Fibroblast of pulmonary artery (primary cell): ENCODE measurements around the gene PDSS2.
A peak's percentile ranks its signal among the peaks of the same experiment; 100 is the strongest.

ENCODE experiments used
- DNase-seq: peaks from one replicate; pipeline ENCODE4 v3.0.0-alpha.2; 2010; ENCODE audit warnings: low read depth
- H3K4me3 ChIP-seq: replicated peaks from 2 replicates; pipeline ENCODE4 v1.5.1; 2011; ENCODE audit warnings: low read depth, mild to moderate bottlenecking, control low read depth, low read length, moderate library complexity
- TF ChIP-seq, protein P1 (sequence below): IDR thresholded peaks from 2 replicates; pipeline ENCODE4 v1.5.1; 2011; ENCODE audit warnings: mild to moderate bottlenecking, control low read depth, low read length, inconsistent platforms; ENCODE audit errors: missing control alignments

PDSS2 gene

DNA sequence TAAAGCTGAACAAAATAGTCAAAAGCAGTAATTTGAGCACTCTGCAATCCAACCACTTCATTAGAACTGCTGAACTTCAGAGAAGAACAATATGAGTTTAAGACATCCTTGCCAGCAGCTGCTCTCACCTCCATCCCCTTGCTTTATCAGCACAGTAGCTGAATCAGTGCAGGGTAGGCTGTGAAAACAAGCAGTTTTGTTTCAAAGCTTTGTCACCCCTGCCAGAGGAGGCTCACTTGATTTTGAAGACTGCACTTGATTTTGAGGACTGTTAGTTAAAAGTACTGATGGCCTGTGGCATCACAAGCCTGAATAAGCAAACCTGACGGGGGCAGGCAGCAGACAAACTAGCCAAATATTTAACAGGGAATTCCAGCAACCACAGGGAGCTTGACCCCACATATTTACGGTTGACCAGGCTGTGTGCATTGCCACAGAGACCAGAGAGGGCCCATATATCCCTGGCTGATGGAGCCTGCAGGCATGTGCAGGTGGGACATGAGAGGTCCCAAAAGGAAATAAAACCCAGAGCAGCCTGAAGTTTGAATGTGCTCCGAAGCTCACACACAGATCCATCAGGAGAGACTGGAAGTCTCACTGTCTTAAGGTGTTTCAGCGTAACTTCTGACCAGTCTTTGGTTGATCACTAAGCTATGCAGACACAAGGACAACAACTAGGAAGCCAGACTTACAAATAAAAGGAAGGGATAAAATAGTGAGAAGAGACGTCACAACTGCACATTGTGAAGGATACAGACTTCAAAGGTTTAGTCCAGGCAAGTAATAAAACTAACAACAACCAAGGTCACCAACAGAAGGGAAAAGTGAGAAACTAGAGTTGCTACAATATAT lies 97.4 kb downstream of the PDSS2 start:
- TF ChIP-seq, protein P1, sequence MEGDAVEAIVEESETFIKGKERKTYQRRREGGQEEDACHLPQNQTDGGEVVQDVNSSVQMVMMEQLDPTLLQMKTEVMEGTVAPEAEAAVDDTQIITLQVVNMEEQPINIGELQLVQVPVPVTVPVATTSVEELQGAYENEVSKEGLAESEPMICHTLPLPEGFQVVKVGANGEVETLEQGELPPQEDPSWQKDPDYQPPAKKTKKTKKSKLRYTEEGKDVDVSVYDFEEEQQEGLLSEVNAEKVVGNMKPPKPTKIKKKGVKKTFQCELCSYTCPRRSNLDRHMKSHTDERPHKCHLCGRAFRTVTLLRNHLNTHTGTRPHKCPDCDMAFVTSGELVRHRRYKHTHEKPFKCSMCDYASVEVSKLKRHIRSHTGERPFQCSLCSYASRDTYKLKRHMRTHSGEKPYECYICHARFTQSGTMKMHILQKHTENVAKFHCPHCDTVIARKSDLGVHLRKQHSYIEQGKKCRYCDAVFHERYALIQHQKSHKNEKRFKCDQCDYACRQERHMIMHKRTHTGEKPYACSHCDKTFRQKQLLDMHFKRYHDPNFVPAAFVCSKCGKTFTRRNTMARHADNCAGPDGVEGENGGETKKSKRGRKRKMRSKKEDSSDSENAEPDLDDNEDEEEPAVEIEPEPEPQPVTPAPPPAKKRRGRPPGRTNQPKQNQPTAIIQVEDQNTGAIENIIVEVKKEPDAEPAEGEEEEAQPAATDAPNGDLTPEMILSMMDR = no peak
- DNase-seq = peak; percentile 62
- no peak overlapping the region for H3K4me3 ChIP-seq

DNA sequence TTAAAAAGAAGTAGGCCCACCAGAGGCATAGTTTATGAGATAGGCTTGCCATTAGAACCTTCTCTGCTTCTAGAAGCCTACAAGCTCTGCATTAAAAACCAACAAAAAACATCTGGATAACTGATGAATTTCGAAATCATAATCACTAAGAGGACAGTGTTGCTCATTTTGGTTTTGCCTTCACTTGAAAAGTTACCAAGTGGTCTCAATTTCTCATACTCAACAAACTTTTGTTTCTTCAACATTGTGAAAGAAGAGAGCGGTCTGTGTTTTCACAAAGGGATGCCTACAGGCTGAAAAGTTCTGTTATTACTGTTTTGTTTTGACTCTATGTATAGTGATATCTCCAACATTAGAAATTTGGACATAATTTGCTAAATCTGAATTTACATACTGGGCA lies 98.9 kb downstream of the PDSS2 start:
- TF ChIP-seq, protein P1 = no peak
- DNase-seq = peak; percentile 38
- H3K4me3 ChIP-seq = no peak overlapping the region

DNA sequence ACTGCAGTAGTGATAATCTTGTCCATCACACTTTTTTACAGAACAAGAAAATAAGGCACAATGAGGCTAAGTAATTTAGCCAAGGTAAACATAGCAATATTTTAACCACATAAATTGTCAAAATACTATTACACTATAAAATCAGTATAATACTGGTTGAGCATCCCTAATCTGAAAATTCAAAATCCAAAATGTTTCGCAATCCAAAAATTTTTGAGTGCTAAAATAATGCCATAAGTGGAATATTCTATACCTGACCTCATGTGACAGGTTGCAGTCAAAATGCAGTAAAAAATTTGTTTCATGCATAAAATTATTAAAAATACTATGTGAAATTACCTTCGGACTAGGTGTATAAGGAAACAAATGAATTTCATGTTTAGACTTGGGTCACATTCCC lies 101.5 kb downstream of the PDSS2 start:
- TF ChIP-seq, protein P1 = no peak
- DNase-seq = no peak
- H3K4me3 ChIP-seq = no peak overlapping the region

DNA sequence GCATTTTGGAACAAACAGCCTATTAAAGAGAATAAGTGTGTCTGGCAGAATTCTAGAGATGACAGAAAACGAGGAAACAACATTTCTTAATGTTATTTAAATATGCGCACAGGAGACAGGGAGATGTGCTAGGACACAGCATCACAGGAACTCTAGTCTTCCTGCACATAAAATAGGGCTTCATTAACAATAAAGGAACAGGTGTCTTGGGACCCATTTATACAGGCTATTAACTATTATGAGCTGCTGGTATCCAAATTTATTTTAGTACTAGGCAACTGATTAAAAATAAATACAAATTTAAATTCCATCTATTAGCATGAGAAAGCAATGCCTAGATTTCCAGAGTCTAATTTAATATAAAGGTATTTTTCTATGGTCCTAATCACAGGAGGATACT lies 102.3 kb downstream of the PDSS2 start:
- no peak for DNase-seq
- TF ChIP-seq, protein P1 = no peak
- H3K4me3 ChIP-seq = no peak overlapping the region

DNA sequence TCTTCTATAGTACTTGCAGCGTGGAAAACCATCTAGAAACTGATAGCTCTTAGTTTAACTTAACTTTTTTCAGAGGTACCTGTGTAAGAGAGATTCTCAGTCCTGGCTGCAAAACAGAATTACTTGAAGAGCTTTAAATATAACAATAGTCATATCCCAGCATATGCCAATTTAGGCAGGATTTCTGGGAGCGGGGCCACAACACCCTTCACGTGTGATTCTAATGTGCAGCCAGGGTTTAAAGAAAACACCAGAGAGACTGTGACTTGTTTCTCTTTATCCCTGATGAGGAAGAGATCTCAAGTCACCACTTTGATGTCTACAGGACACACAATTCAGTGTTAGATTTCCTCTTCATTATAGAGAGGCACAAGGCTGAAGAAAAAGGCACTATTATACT lies 103.7 kb downstream of the PDSS2 start:
- no peak for DNase-seq
- TF ChIP-seq, protein P1 = no peak
- H3K4me3 ChIP-seq = no peak overlapping the region

DNA sequence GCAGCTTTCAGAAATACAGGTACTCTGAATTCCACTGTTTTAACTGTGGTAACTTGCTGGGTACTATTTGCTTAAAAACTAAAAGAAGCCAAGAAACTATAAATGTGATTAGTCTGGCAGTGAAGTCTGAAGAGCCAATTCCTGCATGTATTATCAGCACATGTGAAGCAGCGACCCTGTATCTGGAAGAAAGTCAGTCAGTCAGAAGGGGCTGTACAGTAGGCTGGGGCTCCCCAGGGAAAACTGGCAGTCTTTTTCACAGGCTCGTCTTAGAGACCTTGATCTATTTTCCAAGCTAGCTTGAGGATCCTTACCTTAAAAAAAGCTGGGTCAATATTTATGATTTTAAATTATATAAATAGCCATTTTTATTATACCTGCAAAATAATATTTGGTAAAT lies 104.9 kb downstream of the PDSS2 start:
- H3K4me3 ChIP-seq = no peak overlapping the region
- no peak for DNase-seq
- TF ChIP-seq, protein P1 = no peak
